T-helper 22 cell (primary cell): Measurements from ENCODE around the gene C2orf69.

ENCODE experiments used
- DNase-seq: peaks from one replicate; pipeline ENCODE4 v3.0.0-alpha.2; 2020; ENCODE audit warnings: low read depth

The C2orf69 gene

GRCh38 chr2:199968126-199968525 is 57.0 kb downstream of the C2orf69 start:
- no peak for DNase-seq

DNA sequence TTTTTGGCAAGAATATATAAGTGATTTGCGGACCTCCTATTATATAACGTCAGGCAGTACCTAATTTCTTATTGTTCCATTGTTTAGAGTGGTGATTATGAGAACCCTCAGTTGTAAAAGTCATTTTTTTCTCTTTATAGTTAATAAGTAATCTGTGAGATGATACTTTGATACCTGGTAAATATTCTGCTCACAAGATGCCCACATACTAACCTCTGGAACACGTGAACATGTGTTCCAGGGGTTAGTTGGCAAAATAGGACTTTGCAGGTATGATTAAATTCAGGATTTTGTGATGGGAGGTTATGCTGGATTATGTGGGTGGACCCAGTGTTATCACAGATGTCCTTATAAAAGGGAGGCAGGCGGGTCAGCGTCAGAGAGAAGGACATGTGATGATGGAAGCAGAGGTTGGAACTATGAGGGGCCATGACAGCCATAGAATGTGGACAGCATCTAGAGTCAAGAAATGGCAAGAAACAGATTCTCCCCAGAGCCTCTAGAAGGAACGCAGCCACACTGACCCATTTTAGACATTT is 61.1 kb downstream of the C2orf69 start:
- no peak for DNase-seq

DNA sequence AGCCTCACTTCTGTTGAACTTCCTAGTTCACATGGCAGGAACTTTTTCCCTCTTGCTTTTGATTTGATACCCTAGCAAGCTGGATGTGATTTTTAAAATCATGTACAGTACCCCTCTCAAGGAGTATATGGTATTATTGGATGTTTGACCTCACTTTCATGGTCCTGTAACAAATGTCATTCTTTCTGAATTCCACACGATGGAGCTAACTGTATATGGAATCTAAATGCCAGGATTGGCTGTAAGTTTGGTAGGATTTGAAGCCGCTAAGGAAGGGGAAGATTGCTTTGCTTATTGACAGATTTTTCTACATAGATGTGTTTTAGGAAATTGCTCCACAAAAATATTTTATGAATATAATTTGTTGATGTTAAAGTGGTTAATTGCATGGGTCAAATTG is 62.6 kb downstream of the C2orf69 start:
- no peak for DNase-seq

DNA sequence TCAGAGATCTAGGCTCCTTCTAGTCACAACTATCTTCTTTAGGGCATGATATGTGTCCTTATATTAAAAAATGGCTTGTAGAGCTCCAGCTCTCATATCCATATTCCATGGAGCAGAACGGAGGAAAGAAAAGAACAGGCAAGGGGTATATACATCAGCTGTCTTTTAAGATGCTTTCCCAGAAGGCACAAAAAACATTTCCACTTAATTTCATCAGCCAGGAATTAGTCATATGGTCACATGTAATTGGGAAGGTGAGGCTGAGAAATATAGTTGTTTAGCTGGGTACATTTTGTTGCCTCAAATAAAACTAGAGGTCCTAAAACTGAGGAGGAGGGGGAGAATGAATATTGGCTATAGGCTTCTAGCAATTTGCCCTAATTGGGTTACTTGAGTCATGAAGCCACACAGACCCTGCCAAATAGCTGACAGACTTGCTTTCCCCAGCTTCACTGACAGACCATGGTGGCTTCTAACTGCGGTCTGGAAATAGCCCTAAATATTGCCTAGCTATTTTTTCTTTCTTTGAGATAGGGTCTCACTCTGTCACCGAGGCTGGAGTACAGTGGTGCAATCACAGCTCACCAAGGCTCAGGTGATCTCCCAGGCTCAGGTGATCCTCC is 64.3 kb downstream of the C2orf69 start:
- DNase-seq: no peak
